NCI-H1930 (cell line): ENCODE results near the gene RPLP1.
A peak's percentile ranks its signal among the peaks of the same experiment; 100 is the strongest.

ENCODE experiments used
- DNase-seq, 2 experiments: peaks; one replicate each; lab custom pipeline; 2025; lab: John Stamatoyannopoulos, UW

RPLP1 gene

DNA sequence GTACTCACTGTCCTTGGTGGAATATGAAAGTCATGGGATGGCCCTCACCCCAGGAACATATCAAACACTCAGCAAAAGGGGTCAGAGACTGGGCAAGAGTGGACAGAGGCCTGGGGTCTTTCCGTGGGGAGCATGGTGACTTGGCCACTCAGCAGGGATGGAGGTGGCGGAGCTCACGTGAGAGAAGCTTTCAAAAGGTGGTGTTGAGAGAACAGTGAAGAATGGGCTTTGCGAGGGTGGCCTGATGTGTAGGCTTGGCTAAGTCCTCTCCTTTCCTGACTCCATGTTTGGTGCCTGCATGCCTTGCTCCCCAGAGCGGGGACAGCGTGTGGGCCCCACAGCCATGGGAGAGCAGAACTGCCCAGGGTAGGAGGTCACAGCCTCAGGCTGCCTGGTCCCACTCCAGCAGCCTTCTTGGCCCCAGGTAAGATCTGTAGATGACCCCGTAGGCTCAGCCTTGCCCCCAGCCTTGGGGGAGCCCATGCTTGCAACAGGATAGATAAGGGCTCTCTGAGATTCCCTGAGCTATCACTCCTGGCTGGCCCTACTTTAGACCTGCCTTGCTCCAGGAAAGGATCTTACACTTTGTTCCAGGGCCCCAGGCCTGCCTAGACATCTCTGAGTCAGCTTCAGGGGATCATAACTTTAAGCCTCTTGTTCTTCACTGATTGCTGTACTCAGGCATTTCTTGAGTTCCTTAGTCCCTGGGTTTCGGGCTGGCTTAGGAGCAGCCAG lies 17.0 kb downstream of the RPLP1 start:
- DNase-seq: no peak

DNA sequence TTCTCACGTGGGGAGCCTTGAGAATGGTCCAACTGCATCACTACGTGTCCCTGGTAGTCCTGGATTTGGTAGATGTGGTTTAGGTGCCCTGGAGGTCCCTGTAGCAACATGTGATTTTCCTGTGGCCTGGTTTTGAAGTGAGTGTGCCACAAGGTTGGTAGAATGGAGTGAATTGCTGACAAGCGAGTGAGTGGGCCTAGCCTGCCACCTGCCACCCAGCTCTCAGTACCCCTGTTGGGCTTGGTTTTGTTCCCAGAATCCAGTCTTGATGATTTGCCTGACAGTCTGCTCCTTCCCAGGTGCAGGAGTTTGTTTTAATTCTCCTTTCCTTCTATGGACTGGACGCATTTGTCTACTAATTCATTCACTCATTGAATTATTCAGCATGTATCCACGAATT lies 19.4 kb downstream of the RPLP1 start:
- no peak for DNase-seq

DNA sequence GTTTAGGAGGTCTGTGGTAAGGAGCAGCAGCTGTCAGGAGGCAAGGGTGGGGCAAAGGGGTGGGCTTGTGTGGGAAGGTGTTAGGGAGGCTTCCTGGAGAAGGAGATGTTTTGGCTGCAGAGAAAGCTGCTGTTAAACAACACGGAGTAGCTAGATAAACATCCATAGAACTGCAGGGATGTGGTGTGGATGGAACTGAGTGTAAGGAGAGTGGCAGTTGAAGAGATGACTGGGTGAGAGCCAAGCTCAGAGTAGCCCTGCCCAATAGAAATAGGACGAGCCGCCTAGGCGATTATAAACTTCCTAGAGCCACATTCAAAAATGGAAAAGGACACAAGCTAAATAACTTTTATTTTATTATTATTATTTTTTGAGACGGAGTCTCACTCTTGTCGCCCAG lies 19.9 kb downstream of the RPLP1 start:
- no peak for DNase-seq

DNA sequence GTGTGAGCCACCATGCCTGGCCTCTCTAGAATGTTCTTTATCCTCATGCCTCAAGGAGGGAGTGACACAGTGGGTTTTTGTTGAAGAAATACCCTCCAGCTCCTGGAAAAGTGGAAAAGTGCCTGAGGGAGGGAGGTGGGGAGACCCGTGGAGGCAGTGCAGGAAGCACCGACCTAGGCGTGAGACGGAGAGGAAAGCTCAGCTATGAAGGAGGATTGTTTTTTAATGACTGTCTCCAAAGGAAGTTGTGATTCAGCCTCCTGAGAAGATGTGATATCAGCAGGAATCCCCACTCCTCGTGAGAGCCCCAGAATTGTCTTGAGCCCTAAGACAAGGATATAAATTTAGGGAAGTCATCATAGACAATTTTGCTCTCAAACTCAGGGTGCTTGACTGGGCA lies 21.7 kb downstream of the RPLP1 start:
- no peak for DNase-seq

DNA sequence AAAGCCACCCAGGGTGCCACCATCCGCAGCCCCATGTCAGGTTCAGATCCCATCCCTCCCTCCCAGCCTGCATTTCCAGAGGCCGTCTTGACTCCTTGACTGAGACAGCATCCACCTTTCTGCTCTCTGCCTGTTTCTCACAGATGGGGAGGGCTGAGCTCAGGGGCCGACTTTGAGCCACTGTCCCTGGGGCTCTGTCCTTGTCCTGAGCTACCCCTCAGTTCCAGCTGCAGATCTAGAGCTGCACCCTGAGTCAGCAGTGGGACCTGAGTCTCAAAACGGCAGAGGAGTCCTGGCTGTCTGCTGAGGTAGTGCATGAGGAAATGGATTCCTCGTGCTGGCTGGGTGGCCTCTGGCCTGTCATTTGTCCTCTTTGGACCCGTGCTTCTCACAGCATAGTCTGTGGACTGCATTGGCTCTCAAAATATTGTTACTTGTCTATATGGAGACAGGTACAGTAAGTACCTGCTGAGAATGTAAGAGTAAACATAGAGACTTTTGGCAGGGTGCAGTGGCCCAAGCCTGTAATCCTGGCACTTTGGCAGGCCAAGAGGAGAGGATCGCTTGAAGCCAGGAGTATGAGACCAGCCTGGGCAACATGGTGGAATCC lies 22.3 kb downstream of the RPLP1 start:
- no peak for DNase-seq

DNA sequence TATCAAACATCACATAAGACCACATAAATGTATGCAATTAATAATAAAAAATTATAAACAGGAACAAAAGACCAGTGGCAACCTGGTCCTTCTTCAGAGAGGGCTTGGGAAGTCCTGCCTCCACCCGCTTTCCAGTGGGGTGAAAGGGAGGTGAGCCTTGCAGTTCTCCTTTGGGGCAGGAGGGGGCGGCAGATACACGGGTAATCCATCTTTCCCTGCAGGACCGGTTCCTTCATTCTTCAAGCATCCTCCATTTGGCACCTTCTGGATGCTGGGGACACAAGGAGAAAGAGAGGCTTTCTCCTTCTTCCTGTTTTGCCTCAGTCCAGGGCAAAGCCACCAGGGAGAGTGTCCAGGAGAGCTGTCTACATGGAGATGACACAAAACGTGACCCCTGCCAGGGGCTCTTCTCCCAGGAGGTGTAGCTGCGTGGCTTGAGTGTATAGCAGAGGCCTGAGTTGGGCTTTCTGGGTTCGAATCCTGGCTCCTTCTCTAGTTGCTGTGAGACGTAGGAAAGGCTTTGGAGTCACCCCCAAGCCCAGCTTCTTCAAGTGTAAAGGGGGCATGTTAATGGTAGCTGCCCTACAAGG lies 23.2 kb downstream of the RPLP1 start:
- DNase-seq: peak; percentile 22 to 42

DNA sequence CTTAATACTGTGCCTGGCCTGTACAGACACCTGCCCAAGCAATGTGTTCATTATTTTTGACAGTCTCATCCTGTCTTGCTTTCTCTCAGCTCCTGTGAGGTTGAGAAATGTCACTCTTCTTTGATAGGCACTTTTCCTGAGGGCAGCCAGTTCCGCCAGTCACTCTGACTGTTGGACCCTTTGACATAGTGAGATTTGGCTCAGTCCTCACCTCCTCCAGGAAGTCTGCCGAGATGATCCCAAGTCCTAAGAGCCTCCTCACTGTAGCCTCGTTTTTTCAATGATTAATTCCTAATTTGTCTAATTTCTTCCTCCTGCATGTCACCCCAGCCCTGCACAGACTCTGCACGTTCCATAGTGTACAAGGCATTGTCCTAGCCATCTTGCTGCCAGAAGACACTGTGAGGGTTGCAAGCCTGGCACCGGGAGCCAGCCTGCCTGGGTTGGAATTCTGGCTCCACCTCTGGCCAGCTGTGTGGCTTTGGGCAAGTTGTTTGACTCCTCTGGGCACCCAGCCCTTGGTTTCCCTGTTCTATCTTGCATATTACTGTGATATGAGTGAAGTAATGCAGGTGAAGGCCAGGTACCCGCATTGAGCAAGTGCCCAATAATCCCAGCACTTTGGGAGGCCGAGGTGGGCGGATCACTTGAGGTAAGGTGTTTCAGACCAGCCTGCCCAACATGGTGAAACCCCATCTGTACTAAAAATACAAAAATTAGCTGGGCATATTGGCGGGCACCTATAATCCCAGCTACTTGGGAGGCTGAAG lies 24.3 kb downstream of the RPLP1 start:
- DNase-seq: no peak

DNA sequence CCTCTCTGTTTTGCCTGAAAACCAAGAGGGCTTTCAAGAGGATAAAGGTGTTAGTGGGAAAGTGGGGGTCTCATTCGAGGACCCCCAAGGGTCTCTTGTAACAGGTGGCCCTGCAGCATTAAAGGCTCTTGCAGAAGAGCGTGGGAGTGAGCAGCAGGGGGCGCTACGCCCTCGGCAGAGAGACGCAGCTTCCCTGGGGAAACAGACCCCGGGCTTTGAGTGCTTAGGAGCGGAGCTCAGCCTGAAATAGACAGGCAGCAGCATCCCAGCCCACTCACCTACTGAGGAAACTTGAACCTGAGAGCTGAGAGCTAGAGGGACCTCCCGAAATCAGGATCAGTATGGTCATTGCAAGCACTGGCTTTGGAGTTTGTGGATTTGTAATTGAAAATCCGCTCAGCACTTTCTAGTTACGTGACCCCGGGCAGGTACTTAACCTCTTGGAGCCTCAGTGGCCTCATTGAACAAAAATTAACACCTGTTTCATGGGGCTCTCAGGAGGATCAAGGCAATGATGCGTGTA lies 25.7 kb downstream of the RPLP1 start:
- peak; percentile 16 to 58 for DNase-seq

DNA sequence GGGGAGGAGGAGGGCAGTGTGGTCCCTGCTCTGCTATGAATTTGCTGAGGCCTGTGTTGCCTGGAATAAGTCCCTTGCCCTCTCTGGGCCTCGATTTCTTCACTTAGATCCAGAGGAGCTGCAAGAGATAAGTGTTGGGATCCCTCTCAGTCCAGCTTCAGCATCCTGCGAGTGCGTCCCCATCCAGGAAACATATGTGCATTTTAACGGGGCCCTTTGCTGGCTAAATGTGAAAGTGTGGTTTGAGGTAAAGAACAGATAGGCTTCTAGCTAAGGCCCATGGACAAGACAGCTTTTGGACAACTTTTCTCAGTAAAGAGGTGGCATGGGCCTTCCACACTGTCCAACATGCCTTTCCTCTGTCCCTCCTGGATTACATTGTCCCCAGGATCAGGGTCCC lies 26.5 kb downstream of the RPLP1 start:
- DNase-seq: no peak

DNA sequence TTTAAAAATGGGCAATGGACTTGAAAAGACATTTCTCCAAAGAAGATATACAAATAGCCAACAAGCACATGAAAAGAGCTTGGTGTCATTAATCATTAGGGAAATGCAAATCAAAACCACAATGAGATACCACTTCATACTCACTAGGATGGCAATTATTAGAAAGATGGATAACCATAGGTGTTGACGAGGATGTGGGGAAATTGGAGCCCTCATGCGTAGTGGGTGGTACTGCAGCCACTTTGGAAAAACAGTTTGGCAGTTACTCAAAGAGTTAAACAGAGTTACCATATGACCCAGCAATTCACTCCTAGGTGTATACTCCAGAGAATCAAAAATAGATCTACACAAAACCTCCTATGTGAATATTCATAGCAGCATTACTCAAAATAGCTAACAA lies 27.4 kb downstream of the RPLP1 start:
- DNase-seq: no peak

DNA sequence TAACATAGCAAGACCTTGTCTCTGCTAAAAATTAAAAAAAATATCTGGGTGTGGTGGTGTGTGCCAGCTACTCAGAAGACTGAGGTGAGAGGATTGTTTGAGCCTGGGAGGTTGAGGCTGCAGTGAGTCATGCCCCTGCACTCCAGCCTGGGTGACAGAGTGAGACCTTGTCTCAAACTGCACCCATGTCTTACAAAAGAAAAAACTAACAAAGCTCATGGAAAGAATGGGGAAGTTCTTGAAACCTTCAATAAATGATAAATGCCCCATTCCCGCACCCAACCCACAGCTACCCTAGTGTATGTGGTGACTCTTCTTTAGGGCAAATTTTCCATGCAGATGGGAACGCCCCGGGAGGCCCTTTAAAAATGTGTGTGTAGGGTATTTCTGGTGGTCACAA lies 28.3 kb downstream of the RPLP1 start:
- DNase-seq: no peak

DNA sequence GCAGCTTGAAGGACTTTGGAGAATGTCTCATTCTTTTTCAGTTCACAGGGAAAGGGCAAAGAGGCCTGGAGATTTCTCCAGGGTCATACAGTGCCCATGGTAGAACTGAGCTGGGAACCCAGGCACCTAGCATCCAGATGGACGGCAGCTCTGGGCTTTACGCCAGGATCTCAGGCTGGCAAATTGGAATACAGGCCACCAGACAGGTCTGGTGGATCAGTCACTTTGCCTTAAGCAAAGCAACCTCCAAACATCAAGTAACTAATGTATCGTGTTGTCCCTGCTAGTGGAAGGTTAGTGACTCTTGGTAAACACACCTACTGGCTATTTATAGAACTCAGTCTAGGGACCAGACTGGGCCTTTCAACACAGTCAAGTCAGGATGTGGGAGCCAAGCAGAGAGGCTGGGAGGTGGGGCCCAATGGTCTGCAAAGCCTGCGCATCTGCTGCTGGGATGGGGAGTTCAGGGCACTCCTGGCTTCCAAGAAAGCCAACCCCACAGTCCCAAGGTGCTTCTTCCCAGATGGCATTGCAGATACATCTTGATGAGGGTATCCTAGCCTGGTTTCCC lies 30.2 kb downstream of the RPLP1 start:
- DNase-seq: no peak

DNA sequence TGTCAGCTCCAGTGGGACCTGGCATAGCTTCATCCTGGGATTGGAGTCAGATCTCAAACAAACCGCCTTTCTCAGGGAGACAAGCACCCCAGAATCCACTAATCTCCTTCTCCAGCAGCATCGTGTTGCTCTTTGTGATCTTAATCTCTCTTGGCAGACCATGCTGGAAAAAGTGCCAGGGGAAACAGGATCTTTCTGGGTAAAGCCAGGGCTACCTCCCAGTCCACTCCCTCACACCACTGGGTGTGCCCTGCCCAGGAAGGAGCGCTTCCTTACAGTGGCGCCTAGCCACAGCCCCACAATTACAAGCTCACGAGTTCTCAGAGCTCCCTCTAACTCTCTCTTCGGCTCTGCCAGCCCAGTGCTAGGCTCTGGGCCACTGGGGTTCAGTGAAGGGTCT lies 32.2 kb downstream of the RPLP1 start:
- no peak for DNase-seq

DNA sequence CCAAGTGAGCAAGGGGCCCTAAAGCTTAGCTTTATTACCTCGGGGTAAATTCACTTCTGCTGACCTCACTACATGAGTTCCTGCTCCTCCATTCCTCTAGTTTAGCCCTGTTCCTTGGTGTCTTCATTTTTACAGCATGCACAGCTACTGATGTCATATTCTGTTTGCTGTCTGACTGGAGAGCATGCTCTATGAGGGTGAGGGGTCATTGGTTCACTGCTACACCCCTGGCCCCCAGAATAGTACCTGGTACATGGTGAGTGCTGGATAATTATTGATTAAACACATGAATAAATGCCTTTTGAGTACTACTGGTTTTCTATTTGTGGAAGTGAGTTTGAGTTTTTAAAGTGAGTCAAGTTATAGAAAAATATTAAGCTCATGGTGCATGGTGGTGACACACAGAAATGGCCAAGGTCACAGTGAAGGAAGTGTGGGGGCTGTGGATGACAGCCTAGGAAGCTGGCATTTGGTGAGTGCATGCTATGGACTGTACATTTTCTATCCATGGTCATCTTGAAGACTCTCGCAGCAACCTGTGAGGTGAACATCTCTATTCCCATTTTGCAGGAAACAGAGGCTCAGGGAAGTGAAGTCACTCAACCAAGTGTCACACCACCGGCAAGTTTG lies 34.0 kb downstream of the RPLP1 start:
- DNase-seq: no peak

DNA sequence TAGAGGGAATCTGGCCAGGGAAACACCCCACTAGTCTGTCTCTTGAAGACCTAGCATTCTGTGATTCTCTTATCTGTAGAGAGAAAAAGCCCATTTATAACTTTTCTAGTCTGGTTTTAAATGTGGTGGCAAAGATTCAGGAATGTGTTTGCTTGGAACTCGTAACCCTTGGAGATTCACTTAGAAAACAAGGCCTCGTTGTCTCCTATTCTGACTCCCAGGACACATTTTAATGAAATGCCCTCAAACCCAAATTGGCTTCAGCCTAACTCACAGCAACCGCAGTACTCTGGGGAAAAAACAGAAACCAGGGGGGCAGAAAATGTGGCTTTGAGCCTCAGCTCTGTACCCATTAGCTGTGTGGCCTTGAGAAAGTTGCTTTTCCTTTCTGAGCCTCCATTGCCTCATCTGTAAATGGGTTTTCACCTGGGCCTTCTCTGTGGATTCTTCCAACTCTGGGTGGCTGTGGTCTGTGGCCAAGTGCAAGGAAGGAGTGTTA lies 36.5 kb downstream of the RPLP1 start:
- DNase-seq: no peak

DNA sequence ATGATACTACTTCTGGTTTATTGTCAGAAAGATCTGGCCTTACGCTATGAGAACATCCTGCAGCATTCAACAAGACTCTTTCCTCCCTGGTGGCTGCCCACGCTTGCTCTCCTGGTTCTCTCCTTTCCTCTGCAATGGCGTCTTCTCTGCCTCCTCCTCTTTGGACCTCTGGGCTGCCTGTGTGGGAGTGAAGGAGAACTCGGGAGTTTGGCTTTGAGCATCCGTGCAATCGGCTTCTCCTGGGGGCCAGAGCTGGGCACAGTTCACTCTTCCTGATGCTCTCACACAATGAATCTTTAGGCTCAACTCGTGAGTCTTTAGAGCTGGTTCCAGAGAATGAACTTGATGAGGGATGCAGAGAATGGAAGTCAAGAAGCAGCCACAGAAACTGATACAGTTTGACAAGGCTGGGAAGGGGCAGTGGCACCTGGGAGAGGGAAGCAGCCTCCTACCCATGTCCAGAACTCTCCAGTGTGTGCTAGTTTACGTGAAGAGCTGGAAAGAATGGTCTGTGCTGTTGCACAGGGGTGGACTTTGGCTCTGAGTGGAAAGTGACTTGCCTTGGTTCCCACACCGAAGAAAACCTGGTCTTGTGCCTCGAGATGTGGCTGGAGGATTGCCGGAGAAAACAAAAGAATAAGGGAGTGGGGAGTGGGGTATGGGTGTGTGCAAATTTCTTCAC lies 37.9 kb downstream of the RPLP1 start:
- no peak for DNase-seq

DNA sequence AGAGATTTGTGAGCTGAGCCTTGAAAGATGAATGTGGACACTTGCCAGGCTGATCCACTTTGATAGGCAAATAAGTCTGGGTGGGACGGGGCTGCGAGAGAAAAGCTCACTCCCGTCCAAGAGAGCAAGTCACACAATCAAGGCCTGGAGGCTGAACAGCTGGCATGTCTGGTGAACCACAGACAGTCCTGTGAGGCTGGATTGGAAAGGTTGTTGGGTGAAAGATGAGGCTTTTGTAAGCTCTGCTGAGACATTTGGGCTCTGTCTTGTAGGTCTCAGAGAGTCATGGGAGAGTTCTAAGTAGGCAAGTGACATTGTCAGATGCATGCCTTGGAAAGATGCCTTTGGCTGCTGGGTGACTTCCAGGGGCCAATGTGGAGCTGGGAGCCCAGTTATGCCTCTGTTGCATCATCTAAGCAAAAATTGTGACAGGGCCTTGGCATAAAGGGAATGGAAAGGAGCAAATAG lies 38.5 kb downstream of the RPLP1 start:
- no peak for DNase-seq

DNA sequence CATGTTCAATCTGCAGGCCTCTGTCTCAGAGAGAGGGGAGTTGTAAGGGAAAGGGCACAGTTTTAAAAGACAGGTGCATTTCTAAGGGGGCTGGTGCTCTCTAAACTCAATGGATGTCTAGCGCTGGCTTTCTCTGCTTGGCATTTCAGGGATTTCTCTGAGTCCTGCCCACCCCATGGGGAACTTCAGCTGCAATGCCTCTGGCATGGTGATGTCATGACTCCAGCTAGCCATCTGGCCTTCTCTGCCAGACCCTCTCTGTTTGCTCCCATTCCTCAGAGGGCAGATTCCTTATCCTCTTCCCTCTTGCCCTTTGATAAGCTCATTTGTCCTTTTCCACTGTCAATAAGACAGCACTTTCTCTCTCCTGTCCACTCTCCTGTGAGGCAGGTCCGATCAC lies 40.8 kb downstream of the RPLP1 start:
- DNase-seq: no peak

DNA sequence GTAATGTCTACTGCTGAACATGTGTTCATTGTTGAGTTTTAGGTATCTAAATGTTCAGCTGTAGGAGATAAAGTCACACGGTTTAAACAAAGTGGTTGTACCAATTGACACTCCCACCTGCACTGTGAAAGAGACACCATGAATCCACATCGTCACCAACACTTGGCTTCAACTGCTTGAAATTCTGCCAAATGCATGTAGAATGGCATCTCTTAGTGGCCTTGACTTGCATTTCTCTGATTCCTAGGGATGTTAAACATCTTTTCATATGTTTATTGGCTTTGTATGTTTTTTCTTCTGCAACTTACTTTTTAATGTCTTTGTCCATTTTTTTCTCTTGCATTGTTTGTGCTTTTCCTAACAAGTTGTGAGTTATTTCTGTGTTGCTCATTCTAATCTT lies 43.4 kb downstream of the RPLP1 start:
- DNase-seq: no peak

DNA sequence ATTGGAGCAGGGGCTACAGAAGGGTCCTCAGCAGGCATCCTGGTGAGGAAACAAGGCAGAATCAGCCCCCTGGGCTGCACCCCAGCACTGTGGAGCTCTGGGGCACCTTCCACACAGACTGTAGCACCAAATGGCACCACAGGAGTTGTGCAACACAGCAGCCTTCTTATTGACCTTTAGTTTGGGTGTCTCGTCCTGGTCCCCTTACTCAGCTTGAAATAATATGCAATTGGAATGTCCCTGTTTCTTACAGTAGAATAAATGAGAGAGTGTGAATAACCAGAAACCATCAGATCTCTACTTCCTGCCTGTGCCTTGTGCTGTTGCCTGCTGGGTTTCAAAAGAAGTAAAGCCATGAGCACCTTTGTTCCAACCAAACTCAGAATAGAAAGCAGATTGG lies 44.5 kb downstream of the RPLP1 start:
- no peak for DNase-seq

DNA sequence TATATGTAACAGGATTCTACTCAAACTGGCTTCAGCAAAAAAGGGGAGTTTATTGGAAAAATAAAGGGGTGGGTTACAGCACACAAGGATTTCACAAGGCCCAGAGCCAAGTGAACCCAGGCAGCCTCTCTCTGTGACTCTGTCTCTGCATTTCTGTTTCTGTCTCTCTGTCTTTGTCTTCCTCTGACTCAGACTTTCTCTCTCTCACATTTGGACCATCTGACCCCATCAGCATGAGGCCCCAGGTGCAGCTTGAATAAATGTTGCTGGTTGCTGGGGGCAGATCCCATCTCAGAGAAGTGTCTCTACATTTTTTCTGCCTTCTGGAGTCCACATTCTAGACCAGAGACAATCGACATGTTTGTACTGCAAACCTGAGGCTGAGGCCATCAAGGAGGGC lies 45.0 kb downstream of the RPLP1 start:
- DNase-seq: no peak
